SH-SY5Y (cell line): ENCODE data around the gene EMC7.

Experiments used
- GATA2 ChIP-seq: IDR thresholded peaks from 2 replicates; pipeline ENCODE4 v1.6.1; 2011; ENCODE audit warnings: mild to moderate bottlenecking, low read depth, low read length
- GATA3 ChIP-seq: IDR thresholded peaks from 2 replicates; pipeline ENCODE4 v1.6.1; 2011; ENCODE audit warnings: low read depth, mild to moderate bottlenecking, low read length, moderate library complexity

- TF ChIP-seq GATA3 (no peak), GATA2 (no peak)
These were observed 61.9 kb downstream of the EMC7 start for GRCh38 chr15:34039790-34040113.
